Measurements from ENCODE around the gene TAGAP. TPM values are rescaled to one million over a fixed set of nuclear protein-coding genes. Genes with fewer than 3 reads are reported as not detected.

The TAGAP gene
- total and polyA plus RNA-seq, 2 donors (not counting 1 experiment from before 2014, with no cell fraction given): 167 to 242 TPM

DNA sequence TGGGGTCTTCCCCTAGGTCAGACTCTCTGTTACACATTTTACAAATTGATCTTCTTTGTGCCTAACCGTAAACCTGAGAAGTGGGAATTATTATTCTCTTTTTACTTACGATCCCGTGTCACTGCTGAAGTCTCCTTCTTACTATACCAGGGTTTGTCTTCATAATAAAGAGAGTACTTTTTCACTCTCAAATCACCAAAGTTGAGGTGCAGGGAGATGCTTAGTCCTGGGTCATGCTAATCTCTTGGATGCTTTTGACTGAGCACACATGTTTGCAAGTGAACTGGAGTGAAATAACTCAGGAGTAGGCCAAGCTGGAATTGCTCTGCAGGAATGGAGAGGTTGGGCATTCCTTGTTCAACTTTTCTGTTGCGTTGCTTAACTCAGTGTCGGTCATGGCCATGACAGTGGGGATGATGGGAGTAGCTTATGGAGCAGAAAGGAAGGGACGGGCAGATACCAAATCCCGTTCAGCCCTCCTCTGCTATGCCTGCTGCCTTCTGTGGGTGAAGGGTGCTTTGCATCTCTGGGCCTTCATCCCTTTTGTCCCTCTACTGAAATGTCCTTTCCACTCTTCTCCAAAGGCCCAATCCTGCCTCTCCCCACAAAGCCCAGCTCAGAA, 15.2 kb upstream of the TAGAP start:
- H3K27me3 ChIP-seq (replicated peaks in 1 of 4; ENCODE audit: control extremely low read depth in 1 of 4, control insufficient read depth in 3 of 4, insufficient read depth in 4 of 4, low read length in 3 of 4): no peaks in the 10 kb centered on the region
- ATAC-seq (ENCODE audit: low read depth) (no peak), DNase-seq (no peak)
- Mint-ChIP-seq H3K4me3 (no peak overlapping the region), H3K4me1 (peaks cover 80% of the 10 kb centered on the region), H3K9me3 (ENCODE audit: insufficient read depth) (no peaks in the 10 kb centered on the region), H3K27me3 (no peaks in the 10 kb centered on the region), H3K27ac (peak overlapping the region; percentile 98)
- no peak overlapping the region for H3K9ac ChIP-seq (ENCODE audit: low read length)
- POLR2A ChIA-PET: no interaction called here
- H2AFZ ChIP-seq (ENCODE audit: insufficient read depth, low read depth, low read length, poor library complexity, severe bottlenecking): no peak overlapping the region
- no peak overlapping the region for H3K4me2 ChIP-seq (replicated peaks; ENCODE audit: low read depth, low read length, poor library complexity, severe bottlenecking)
- H3K27ac ChIP-seq (ENCODE audit: low read length in 2 of 2): peak overlapping the region in 1 of 2 donors; percentile 93
- peaks cover 0 to 4% (median 0%) of the 10 kb centered on the region in 3 donors for H3K9me3 ChIP-seq (ENCODE audit: control extremely low read depth in 1 of 3, control insufficient read depth in 2 of 3, insufficient read depth in 1 of 3, low read length in 2 of 3)
- WGBS (ENCODE audit: insufficient coverage): 100% methylated on average over 2 of the region's 7 CpGs
- H3K79me2 ChIP-seq (ENCODE audit: control insufficient read depth, insufficient read depth, low read length): no peaks in the 10 kb centered on the region
- intact Hi-C loops (cut with micrococcal nuclease): no loop called here
- peaks cover 68 to 74% of the 10 kb centered on the region in 2 donors for H3K4me1 ChIP-seq (ENCODE audit: control insufficient read depth in 2 of 2, insufficient read depth in 2 of 2, low read length in 2 of 2)
- no peak for TF ChIP-seq CTCF (IDR thresholded peaks at IDR 0.05)
- TF ChIP-seq EZH2 (IDR thresholded peaks at IDR 0.05; ENCODE audit: borderline replicate concordance, insufficient read depth, low read depth, low read length, poor library complexity, severe bottlenecking): no peak
- no peak overlapping the region for H3K4me3 ChIP-seq (ENCODE audit: control extremely low read depth in 1 of 5, extremely low read depth in 1 of 5, insufficient read depth in 1 of 5, low read depth in 2 of 5, low read length in 4 of 5)
- CTCF ChIA-PET: interaction anchor here (0.9 to 5.7 kb wide), 4 partner anchors 20 to 75 kb away, joined by 3 to 60 read pairs (median 4); no protein-coding TSS in a partner anchor
- no peaks in the 10 kb centered on the region for H4K20me1 ChIP-seq (ENCODE audit: control insufficient read depth, insufficient read depth, low read length, poor library complexity, severe bottlenecking)
- no peaks in the 10 kb centered on the region for H3K36me3 ChIP-seq (replicated peaks in 1 of 2; ENCODE audit: control extremely low read depth in 1 of 2, control insufficient read depth in 1 of 2, extremely low read depth in 1 of 2, insufficient read depth in 2 of 2, low read length in 1 of 2)

GRCh38 chr6:159059141-159059540, 14.3 kb upstream of the TAGAP start:
- H3K27ac ChIP-seq (ENCODE audit: low read length in 2 of 2): no peak overlapping the region
- H3K9me3 ChIP-seq (ENCODE audit: control extremely low read depth in 1 of 3, control insufficient read depth in 2 of 3, insufficient read depth in 1 of 3, low read length in 2 of 3): peaks cover 0 to 5% (median 0%) of the 10 kb centered on the region in 3 donors
- POLR2A ChIA-PET: no interaction called here
- 50% methylated on average over 1 of the region's 3 CpGs for WGBS (ENCODE audit: insufficient coverage)
- H2AFZ ChIP-seq (ENCODE audit: insufficient read depth, low read depth, low read length, poor library complexity, severe bottlenecking): peak overlapping the region; percentile 0
- no peak for TF ChIP-seq EZH2 (IDR thresholded peaks at IDR 0.05; ENCODE audit: borderline replicate concordance, insufficient read depth, low read depth, low read length, poor library complexity, severe bottlenecking)
- TF ChIP-seq CTCF (IDR thresholded peaks at IDR 0.05): no peak
- no peak overlapping the region for H3K4me3 ChIP-seq (ENCODE audit: control extremely low read depth in 1 of 5, extremely low read depth in 1 of 5, insufficient read depth in 1 of 5, low read depth in 2 of 5, low read length in 4 of 5)
- H3K9me3 Mint-ChIP-seq (ENCODE audit: insufficient read depth): no peaks in the 10 kb centered on the region
- H3K36me3 ChIP-seq (replicated peaks in 1 of 2; ENCODE audit: control extremely low read depth in 1 of 2, control insufficient read depth in 1 of 2, extremely low read depth in 1 of 2, insufficient read depth in 2 of 2, low read length in 1 of 2): no peaks in the 10 kb centered on the region
- CTCF ChIA-PET: interaction anchor here (1.0 kb wide), 2 partner anchors 20 to 38 kb away, joined by 3 to 4 read pairs; no protein-coding TSS in a partner anchor
- peaks cover 2% of the 10 kb centered on the region for H3K79me2 ChIP-seq (ENCODE audit: control insufficient read depth, insufficient read depth, low read length)
- peak overlapping the region; percentile 98 for H3K27ac Mint-ChIP-seq
- DNase-seq: no peak
- no peak for ATAC-seq (ENCODE audit: low read depth)
- no peaks in the 10 kb centered on the region for H3K27me3 ChIP-seq (replicated peaks in 1 of 4; ENCODE audit: control extremely low read depth in 1 of 4, control insufficient read depth in 3 of 4, insufficient read depth in 4 of 4, low read length in 3 of 4)
- no peak overlapping the region for H3K9ac ChIP-seq (ENCODE audit: low read length)
- H3K4me1 Mint-ChIP-seq: peaks cover 80% of the 10 kb centered on the region
- H3K4me3 Mint-ChIP-seq: no peak overlapping the region
- no peaks in the 10 kb centered on the region for H3K27me3 Mint-ChIP-seq
- H3K4me2 ChIP-seq (replicated peaks; ENCODE audit: low read depth, low read length, poor library complexity, severe bottlenecking): no peak overlapping the region
- H3K4me1 ChIP-seq (ENCODE audit: control insufficient read depth in 2 of 2, insufficient read depth in 2 of 2, low read length in 2 of 2): peaks cover 70 to 74% of the 10 kb centered on the region in 2 donors
- H4K20me1 ChIP-seq (ENCODE audit: control insufficient read depth, insufficient read depth, low read length, poor library complexity, severe bottlenecking): no peaks in the 10 kb centered on the region
- intact Hi-C loops (cut with micrococcal nuclease): no loop called here
